HG02642 (cell line): ENCODE data around the gene COL4A1.

ENCODE experiments used
- ATAC-seq: cut with Tn5 transposase; IDR thresholded peaks from one replicate; pipeline ENCODE4 v1.9.1; 2021; ENCODE audit warnings: mild to moderate bottlenecking; ENCODE audit not compliant: unreplicated experiment, poor library complexity

Gene COL4A1

GRCh38 chr13:110264685-110265275 lies 42.2 kb downstream of the COL4A1 start:
- ATAC-seq = no peak

DNA sequence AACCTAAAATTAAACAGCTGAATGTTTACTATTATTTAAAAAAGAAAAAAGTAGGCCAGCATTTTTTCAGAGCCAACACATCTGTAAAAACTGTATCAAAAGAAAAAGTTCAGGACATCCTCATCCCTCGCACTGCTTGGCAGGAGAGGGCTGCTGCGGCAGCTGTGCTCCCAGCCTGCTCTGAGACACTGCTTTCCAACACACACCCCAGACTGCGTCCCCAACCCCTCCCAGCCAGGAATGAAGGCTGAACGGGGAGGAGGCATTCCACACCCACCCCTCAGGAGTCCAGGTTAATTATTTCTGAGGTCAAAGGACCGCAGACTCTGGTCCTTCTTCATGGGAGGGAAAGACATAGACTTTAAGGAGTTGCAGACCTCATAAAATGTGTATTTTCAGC lies 43.1 kb downstream of the COL4A1 start:
- no peak for ATAC-seq

- no peak for ATAC-seq
Measured at GRCh38 chr13:110263404-110263803, 43.6 kb downstream of the COL4A1 start.

GRCh38 chr13:110262508-110263291 lies 44.3 kb downstream of the COL4A1 start:
- no peak for ATAC-seq

- ATAC-seq = no peak
Measured at GRCh38 chr13:110262082-110262436, 44.9 kb downstream of the COL4A1 start.

DNA sequence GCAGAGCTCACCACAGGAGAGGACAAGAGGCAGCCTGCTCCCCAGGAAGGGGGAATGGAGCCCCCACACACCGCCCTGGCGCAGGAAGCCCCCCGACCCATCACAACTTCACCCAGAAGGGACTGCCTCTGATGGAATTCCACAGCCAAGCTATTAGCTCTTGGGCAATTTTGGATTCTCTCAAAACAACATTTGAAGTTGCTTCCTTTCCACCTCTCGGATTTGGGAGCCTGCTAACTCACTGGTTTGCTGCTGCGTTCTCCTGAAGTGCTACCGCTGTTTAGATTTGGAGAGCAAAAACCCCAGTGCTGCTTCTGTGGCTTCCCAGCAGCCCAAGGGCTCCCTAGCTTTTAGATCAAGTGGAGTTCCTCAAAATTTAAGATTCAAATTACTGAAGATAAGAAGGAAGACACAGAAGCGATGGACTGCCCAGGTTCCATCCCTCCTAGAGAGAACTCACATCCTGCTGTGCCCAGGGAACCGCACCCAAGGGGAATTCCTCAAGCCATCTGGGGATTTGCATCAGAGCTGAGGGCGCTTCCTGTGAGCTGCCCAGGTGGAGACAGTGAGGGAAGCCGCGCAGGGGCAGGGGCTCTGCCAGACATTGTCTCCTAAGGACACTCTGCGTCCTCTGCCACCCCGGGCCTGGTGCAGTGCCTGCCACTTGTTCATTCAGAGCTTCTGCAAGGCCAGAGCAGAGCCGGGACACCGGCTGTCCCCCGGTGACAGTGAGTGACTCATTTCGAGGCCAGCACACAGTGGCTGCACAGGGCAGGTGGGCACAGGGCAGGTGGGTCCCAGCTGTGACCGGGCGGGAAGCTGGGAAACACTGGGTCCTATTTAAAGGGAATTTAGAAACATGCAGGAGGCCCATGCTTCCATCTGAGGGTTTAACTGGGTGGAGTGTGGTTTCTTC lies 45.5 kb downstream of the COL4A1 start:
- no peak for ATAC-seq

- no peak for ATAC-seq
Measured at GRCh38 chr13:110259651-110260050, 47.3 kb downstream of the COL4A1 start.

DNA sequence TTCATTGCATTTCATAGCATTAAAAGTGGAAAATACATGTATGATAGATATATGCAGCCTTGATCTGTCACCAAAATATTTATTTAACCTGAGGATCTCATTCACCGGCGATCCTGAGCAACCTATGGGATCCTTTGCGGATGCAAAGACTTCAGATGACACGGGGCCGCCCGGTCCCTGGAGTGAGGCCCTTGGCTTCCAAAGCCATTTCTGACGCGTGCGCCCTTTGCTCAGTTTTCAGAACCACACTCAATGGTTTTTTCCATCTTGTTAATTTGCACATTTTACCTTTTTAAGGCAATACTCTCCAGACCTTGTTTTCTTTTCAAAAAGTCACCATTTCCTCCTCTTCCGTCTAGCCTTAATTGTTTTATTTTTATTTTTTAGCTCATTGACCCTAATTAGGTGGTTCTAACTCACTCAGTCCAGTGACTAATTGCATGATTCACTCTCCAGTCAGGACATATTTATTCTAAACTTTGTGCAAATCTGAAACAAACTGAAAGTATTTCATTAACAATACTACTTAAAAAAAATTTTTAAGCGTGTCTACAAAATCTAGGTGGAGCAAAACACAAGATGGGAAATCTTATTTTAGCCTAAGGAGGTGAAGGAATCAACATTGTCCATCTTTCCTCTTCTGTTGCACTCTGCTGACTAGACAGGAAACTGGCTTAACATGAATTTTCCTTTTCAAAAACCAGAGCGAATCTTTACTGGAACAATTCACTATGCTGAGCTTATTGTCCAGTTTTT lies 47.9 kb downstream of the COL4A1 start:
- ATAC-seq = no peak

DNA sequence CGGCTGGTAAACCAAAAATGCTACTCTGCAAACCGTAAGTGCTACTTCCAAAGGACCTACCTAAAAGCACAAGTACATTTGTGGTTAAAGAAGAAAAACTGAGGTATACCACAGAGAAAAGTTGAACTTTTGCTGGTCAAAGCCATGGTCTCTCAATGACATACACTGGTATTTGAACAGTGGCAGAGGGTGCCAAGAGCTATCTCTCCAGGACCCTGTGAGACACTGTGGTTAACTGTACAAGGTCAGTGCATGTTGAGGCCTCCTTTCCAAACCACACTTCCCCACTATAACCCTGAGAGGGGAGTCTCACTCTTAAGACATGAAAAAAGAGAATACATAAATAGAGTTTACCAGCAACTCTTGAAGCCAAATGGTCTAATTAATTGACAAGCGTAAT lies 49.5 kb downstream of the COL4A1 start:
- ATAC-seq = no peak

DNA sequence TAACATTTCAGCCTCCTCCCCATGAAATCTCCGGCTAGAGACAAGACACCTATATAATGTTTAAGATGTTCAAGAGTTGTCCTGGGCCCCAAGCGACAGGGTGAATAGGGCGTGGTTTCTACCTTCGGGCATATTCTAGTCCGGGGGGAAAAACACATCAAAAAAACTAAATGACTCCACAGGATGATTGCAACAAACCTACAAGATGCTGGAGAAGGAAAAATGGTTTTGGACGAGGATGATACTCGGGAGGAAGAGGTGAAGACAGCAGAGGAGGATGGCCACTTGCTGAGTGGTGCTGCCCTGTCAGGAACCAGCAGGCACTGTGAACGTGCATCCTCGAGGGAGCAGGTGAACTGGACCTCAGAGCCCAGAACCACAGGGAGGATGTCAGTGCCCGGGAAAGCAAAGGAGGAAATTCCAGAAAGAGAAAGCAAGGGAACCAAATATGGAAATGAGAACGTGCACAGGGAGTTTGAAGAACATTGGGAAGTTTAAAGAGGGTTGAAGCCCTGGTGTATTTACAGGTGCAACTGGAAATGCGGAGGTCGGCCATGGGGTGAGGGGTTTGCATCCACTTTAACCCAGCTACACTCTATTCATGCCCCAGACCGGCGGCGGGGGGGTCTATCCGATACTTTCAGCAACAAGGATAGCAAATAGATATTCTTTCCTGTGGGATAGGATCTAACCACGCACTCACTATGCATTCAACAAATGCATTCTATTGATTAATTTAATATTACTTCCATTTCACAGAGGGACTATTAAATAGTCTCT lies 50.6 kb downstream of the COL4A1 start:
- no peak for ATAC-seq

DNA sequence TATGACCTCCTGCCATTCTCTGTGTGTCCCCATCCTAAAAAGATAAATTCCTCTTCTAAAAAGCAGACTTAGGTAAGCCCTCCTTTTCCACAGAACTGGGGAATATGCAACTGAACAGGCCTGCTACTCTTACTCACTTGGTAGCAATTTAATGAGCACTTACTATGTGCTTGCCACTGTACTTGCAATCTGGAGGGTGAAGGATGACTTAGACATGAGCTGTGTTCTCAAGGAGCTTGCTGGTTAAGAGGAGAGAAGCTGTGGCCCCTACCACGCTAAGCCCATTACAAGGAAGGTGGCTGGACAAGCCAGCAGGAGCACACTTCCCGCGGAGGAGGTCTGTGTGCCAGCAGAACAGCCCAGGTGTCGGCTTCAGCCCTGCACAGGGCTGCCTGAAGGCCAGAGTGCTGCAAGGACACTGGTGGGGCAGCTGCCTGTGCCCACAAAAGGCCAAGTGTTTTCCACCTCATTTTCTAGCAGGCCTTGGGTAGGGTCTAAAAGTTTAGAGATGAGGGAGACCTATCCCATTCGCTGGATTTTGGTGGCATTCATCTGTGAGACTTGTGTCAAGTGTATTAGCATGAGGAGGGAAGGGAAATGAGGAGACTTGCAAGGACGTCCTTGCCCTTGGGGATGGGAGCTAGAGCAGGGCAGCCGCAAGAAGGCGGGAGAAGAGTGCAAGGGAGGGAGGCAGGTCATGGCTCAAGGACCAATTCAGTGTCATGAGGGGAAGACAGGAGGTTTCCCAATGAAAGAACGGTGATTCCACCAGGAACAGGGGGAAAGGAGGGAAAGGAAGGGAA lies 52.0 kb downstream of the COL4A1 start:
- ATAC-seq = no peak

GRCh38 chr13:110254151-110254679 lies 52.7 kb downstream of the COL4A1 start:
- ATAC-seq = no peak

GRCh38 chr13:110251193-110251819 lies 55.7 kb downstream of the COL4A1 start:
- ATAC-seq = no peak

DNA sequence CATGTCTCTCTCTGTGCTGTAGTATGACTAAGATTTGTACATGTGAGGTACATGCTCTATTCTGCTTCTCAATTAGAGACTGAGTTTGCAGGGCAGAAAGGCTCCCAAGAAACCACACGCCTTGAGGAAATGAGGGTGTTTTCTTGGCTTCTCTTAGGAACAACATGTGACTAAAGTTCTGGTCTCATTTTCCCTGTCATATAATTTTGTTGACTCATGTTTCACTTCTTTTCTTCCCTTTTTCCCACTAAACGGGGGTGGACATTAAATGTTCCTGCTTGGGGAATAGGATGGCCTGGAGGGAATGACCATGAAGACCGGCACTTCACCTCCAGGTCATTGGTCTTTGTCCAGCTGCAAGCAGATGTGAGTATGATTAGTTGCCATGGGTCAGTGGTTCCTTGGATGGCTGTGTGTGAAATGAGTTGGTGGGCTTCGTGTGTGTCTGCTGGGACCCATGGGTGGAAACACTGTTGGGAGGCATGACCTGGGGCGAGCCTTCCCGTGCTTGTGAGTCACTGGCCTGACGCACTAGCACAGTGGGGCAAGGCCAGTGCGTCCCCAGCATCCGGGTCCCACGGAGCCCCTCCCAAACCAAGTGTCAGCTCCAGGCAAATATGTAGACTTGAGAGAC lies 56.6 kb downstream of the COL4A1 start:
- ATAC-seq = no peak

DNA sequence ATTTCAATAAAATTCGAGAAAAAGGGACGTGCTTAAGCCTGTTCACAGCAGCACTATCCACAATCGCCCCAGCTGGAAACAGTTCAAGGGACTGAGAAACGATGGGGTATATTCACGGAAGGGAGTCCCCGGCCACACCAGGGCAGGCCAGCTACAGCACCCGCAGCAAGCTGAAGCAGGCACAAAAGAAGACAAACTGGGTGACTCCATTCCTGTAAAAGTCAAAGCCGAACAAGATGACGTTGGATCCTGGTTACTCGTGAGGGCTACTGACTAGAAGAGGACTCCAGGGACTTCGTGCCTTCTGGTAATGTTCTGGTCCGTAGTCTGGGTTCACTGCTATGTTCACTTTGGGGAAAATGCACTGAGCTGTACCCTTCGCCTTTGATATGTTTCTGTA lies 57.6 kb downstream of the COL4A1 start:
- ATAC-seq = no peak

- ATAC-seq = no peak
Measured at GRCh38 chr13:110248449-110249143, 58.4 kb downstream of the COL4A1 start.

GRCh38 chr13:110246530-110246929 lies 60.4 kb downstream of the COL4A1 start:
- ATAC-seq = no peak
